Activated CD8-positive, alpha-beta memory T cell treated with anti-CD3 and anti-CD28 coated beads for 36 hours (primary cell): ENCODE measurements around the gene COL1A1. TPM values are rescaled to one million over a fixed set of nuclear protein-coding genes. Genes with fewer than 3 reads are reported as not detected.

Experiments used
- total RNA-seq, 2 experiments: library from RNA; stranded (reverse); gene quantifications; one replicate each; pipeline ENCODE4 v1.2.3, GENCODE V29; 2021

Gene COL1A1
- total RNA-seq, 2 experiments from 2014 or later: 0.65 to 1.0 TPM

Other genes with a start within 250 kb of the COL1A1 start
- gene DLX4, start 232.4 kb downstream of the COL1A1 start, total RNA-seq: under 1 TPM; 0.67 to 0.97 TPM
- under 1 TPM; 0.08 to 0.13 TPM for gene DLX3, start 206.4 kb downstream of the COL1A1 start, total RNA-seq
- 1 to 10 TPM; 8.0 to 8.2 TPM for gene ITGA3, start 145.5 kb downstream of the COL1A1 start, total RNA-seq
- gene PDK2, start 106.3 kb downstream of the COL1A1 start, total RNA-seq: 10 to 100 TPM; 15.0 to 18.5 TPM
- gene SAMD14, start 71.5 kb downstream of the COL1A1 start, total RNA-seq: 1 to 10 TPM; 1.0 to 1.2 TPM
- gene PPP1R9B, start 51.0 kb downstream of the COL1A1 start, total RNA-seq: 10 to 100 TPM; 69.6 to 70.6 TPM
- gene SGCA, start 35.6 kb downstream of the COL1A1 start, total RNA-seq: not detected
- gene TMEM92, start 72.8 kb upstream of the COL1A1 start, total RNA-seq: not detected
- gene XYLT2, start 144.5 kb upstream of the COL1A1 start, total RNA-seq: 10 to 100 TPM; 32.0 to 33.7 TPM
- gene MRPL27, start 171.6 kb upstream of the COL1A1 start, total RNA-seq: 10 to 100 TPM; 76.4 to 84.6 TPM
- 10 to 100 TPM; 28.1 to 30.4 TPM for gene EME1, start 171.6 kb upstream of the COL1A1 start, total RNA-seq
- 100 to 1,000 TPM; 122 to 123 TPM for gene LRRC59, start 195.9 kb upstream of the COL1A1 start, total RNA-seq
- 10 to 100 TPM; 11.3 to 14.1 TPM for gene ACSF2, start 224.6 kb upstream of the COL1A1 start, total RNA-seq